Erythroblast (primary cell): ENCODE data around the gene SYS1.

Experiments used
- GATA1 ChIP-seq: IDR thresholded peaks from 2 replicates; pipeline ENCODE4 v1.6.1; 2011; ENCODE audit warnings: low read depth, mild to moderate bottlenecking, control low read depth, low read length, moderate library complexity
- POLR2A ChIP-seq: IDR thresholded peaks from 2 replicates; pipeline ENCODE4 v1.6.1; 2011; ENCODE audit warnings: mild to moderate bottlenecking, low read length

DNA sequence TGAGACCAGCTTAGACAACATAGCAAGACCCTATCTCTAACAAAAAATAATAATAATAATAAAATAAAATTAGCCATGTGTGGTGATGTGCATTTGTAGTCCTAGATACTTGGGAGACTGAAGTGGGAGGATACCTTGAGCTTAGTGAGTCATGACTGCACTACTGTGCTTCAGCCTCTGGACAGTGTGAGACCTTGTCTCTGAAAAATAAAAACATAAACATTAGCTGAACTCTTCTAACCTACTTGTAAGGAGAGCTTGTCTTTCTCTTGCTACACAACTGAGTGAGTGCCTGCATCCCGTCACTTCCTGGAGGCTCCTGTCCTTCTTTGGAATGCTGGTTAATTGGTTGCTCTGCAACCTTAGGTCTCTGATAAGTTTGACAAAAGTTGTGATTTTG lies 40.0 kb downstream of the SYS1 start:
- no peak for TF ChIP-seq POLR2A
- TF ChIP-seq GATA1: no peak
